Gastroesophageal sphincter (tissue), 3 donors: Measurements from ENCODE around the gene LHFPL5.

ENCODE experiments used
- EP300 ChIP-seq: sonication (generic); formaldehyde crosslinking; IDR thresholded peaks from one replicate; pipeline ENCODE4 v1.6.1; 2017; ENCODE audit warnings: antibody characterized with exemption, mild to moderate bottlenecking
- POLR2A ChIP-seq, 2 donors: fragments of 450-650 bp; IDR thresholded peaks; one replicate each; pipeline ENCODE4 v1.6.1; 2017; ENCODE audit warnings: antibody characterized with exemption in 2 of 2, mild to moderate bottlenecking in 2 of 2, moderate library complexity in 1 of 2
- POLR2AphosphoS5 ChIP-seq: sonication (generic); formaldehyde crosslinking; IDR thresholded peaks from one replicate; pipeline ENCODE4 v1.6.1; 2017; ENCODE audit warnings: antibody characterized with exemption
- TF ChIP-seq, protein P1 (sequence below), 4 experiments: fragments of 200-600 bp in 2 of 4; fragments of 450-650 bp in 2 of 4; sonication (generic) in 1 of 4; IDR thresholded peaks; one replicate each; pipeline ENCODE4 v1.5.1; 2017 to 2019; ENCODE audit warnings: antibody characterized with exemption in 4 of 4, mild to moderate bottlenecking in 2 of 4, moderate library complexity in 2 of 4

DNA sequence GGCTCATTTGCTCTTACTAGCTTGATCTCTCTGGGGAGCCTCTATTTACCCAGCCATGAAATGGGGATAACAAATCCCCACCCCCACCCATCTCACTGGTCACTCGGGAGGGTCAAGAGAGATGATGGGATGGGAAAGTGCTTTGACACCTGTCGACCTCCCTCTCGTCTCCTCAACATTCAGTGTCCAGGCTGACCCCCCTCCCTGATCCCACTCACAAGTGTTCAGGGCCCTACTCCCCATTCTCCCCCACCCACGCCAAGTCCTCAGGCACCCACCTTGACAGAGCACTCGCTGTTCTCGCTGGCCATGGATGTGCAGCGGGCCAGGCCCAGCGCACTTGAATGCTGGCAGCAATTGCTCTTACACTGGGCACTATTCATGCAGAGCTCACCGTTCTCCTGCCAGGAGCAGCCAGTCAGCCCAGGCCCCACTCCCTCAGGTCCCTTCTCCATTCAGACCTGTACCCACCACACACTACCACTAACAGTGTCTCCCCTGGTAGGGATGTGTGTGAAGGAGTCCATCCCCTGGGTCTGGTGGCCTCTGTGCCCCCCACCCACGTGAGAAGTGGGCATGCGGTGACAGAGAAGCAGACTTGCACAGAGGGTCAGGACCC lies 9.6 kb upstream of the LHFPL5 start:
- TF ChIP-seq, protein P1, sequence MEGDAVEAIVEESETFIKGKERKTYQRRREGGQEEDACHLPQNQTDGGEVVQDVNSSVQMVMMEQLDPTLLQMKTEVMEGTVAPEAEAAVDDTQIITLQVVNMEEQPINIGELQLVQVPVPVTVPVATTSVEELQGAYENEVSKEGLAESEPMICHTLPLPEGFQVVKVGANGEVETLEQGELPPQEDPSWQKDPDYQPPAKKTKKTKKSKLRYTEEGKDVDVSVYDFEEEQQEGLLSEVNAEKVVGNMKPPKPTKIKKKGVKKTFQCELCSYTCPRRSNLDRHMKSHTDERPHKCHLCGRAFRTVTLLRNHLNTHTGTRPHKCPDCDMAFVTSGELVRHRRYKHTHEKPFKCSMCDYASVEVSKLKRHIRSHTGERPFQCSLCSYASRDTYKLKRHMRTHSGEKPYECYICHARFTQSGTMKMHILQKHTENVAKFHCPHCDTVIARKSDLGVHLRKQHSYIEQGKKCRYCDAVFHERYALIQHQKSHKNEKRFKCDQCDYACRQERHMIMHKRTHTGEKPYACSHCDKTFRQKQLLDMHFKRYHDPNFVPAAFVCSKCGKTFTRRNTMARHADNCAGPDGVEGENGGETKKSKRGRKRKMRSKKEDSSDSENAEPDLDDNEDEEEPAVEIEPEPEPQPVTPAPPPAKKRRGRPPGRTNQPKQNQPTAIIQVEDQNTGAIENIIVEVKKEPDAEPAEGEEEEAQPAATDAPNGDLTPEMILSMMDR (IDR thresholded peaks at IDR 0.05): no peak
- TF ChIP-seq POLR2AphosphoS5 (no peak), POLR2A (IDR thresholded peaks at IDR 0.05) (no peak), EP300 (no peak)
